CD4-positive, alpha-beta T cell treated with Interleukin-2 at 100 ng/mL for 4 hours (primary cell): ENCODE data around the gene WNT8A.
"Not testable (repeated sequence)": the region's sequence is repeated elsewhere in the genome, so short reads cannot be mapped to it uniquely, and the experiment has no call there.

Experiments used
- DNase-seq: peaks from one replicate; pipeline ENCODE4 v3.0.0-alpha.2; 2020; ENCODE audit warnings: low spot score

WNT8A gene

GRCh38 chr5:138083702-138084101, at the start of gene WNT8A:
Gene WNT8A, plus strand, starts transcription at chr5:138084033. Its CDS starts 95 bp downstream, at chr5:138084128.
- DNase-seq, result no peak

GRCh38 chr5:138035605-138036537, 48.0 kb upstream of the WNT8A start:
- peak; percentile 84 for DNase-seq

- no peak for DNase-seq
These were observed 46.6 kb upstream of the WNT8A start for GRCh38 chr5:138037271-138037670.

GRCh38 chr5:138037907-138038633, 45.8 kb upstream of the WNT8A start:
- no peak for DNase-seq

GRCh38 chr5:138038826-138039225, 45.0 kb upstream of the WNT8A start:
- DNase-seq, result no peak

- not testable (repeated sequence) for DNase-seq
These were observed 38.5 kb upstream of the WNT8A start for GRCh38 chr5:138045283-138045682.

GRCh38 chr5:138051441-138052296, 32.2 kb upstream of the WNT8A start:
- DNase-seq, result no peak

GRCh38 chr5:138052718-138053117, 31.1 kb upstream of the WNT8A start:
- DNase-seq, result not testable (repeated sequence)

GRCh38 chr5:138053554-138053953, 30.3 kb upstream of the WNT8A start:
- no peak for DNase-seq

GRCh38 chr5:138054206-138054605, 29.6 kb upstream of the WNT8A start:
- DNase-seq, result no peak

GRCh38 chr5:138054847-138055558, 28.8 kb upstream of the WNT8A start:
- no peak for DNase-seq

- DNase-seq, result no peak
These were observed 19.3 kb upstream of the WNT8A start for GRCh38 chr5:138064526-138064925.

- no peak for DNase-seq
These were observed 18.7 kb upstream of the WNT8A start for GRCh38 chr5:138065102-138065501.

- DNase-seq, result no peak
These were observed 15.9 kb upstream of the WNT8A start for GRCh38 chr5:138067945-138068344.

GRCh38 chr5:138068742-138069600, 14.9 kb upstream of the WNT8A start:
- peak; percentile 70 for DNase-seq

GRCh38 chr5:138070026-138070425, 13.8 kb upstream of the WNT8A start:
- DNase-seq, result not testable (repeated sequence)

- peak; percentile 45 for DNase-seq
These were observed 6.7 kb upstream of the WNT8A start for GRCh38 chr5:138077064-138077696.

- DNase-seq, result no peak
These were observed 5.7 kb upstream of the WNT8A start for GRCh38 chr5:138078006-138078643.

GRCh38 chr5:138082033-138082432, 1.8 kb upstream of the WNT8A start:
- DNase-seq, result no peak
